Heart right ventricle (tissue), 16 donors: ENCODE measurements around the gene ZNG1A. TPM values are rescaled to one million over a fixed set of nuclear protein-coding genes. Genes with fewer than 3 reads are reported as not detected.

Experiments
- ATAC-seq, 8 donors: fragments of 200-7000 bp; cut with Tn5 transposase; one replicate each; pipeline ENCODE4 v1.9.1; 2020; ENCODE audit warnings: mild to moderate bottlenecking in 8 of 8, moderate library complexity in 8 of 8, moderate number of reproducible peaks in 1 of 8
- DNase-seq, 2 donors: peaks; one replicate each; pipeline ENCODE4 v3.0.0-alpha.2; 2020
- H3K27ac ChIP-seq, 10 donors: fragments of 200-600 bp; sonication (generic) in 2 of 10; one replicate each; pipeline versions ENCODE4 v1.5.0 to v1.8.0; 2020 to 2022; ENCODE audit warnings: mild to moderate bottlenecking in 3 of 10
- H3K27me3 ChIP-seq, 7 donors: fragments of 200-600 bp; one replicate each; pipeline ENCODE4 v1.8.0; 2021 to 2022; ENCODE audit warnings: mild to moderate bottlenecking in 2 of 7
- H3K36me3 ChIP-seq, 9 donors: fragments of 200-600 bp; sonication (generic) in 1 of 9; one replicate each; pipeline versions ENCODE4 v1.5.0 to v1.8.0; 2020 to 2022; ENCODE audit warnings: mild to moderate bottlenecking in 2 of 9
- H3K4me1 ChIP-seq, 9 donors: fragments of 200-600 bp; sonication (generic) in 1 of 9; one replicate each; pipeline versions ENCODE4 v1.5.0 to v1.8.0; 2020 to 2022; ENCODE audit warnings: mild to moderate bottlenecking in 4 of 9
- H3K4me3 ChIP-seq, 10 donors: fragments of 200-600 bp; sonication (generic) in 2 of 10; one replicate each; pipeline versions ENCODE4 v1.5.0 to v1.8.0; 2020 to 2022; ENCODE audit warnings: mild to moderate bottlenecking in 7 of 10, moderate library complexity in 2 of 10
- H3K9me3 ChIP-seq, 11 donors: fragments of 200-600 bp in 10 of 11; sonication (generic) in 2 of 11; one replicate each; pipeline versions ENCODE4 v1.5.0 to v1.8.0; 2013 to 2022; ENCODE audit warnings: mild to moderate bottlenecking in 2 of 11, control low read depth in 1 of 11, moderate library complexity in 1 of 11
- WGBS, 2 donors: extraction: QIAGEN DNeasy Blood & Tissue Kit; methylation state at CpG; one replicate each; pipeline ENCODE4 v1.1.7; 2013; ENCODE audit warnings: inconsistent platforms in 1 of 2; 5-methylcytosine and 5-hydroxymethylcytosine counted together
- intact Hi-C, 10 donors: fragments of 100-400 bp; cut with DNase I; formaldehyde crosslinking; loops; one replicate each; pipeline versions ENCODE4 v1.11.1 to v1.14.2; 2022
- polyA plus RNA-seq, 2 donors: library from polyadenylated mRNA; stranded (reverse); fragments of 200-250 nt; gene quantifications; one replicate each; pipeline ENCODE4 v1.2.3, GENCODE V29; 2013
- total RNA-seq, 10 donors: library from RNA; stranded (reverse); fragmentation: NEBNext Ultra II Directional in 3 of 10; extraction: Animal tissue kit (Norgen Biotek cat#: 25700) in 3 of 10; gene quantifications; one replicate each; pipeline versions ENCODE4 v1.2.1 to v1.2.4, GENCODE V29; 2021 to 2023
- TF ChIP-seq, protein P1 (sequence below), 9 donors: fragments of 200-600 bp; sonication (generic) in 2 of 9; IDR thresholded peaks; one replicate each; pipeline versions ENCODE4 v1.5.0 to v1.8.0; 2021 to 2022; ENCODE audit warnings: antibody characterized with exemption in 9 of 9, mild to moderate bottlenecking in 5 of 9, moderate library complexity in 1 of 9
- donor health status: Arrhythmogenic right ventricular cardiomyopathy.
- donor health status: ischemic (EF 13 %, LVEDD 7.1; RV severe dilation, severe dysfunction).
- donor health status: healthy with polysubstance abuse.
- donor health status: DM: no; HTN: yes; CAD: no.
- donor health status: DM: no; HTN: no; CAD: no.
- donor health status: ischemic (EF 25% LVEDD 6.9; RV normal size, moderate dysfunction).
- donor health status: ischemic (EF 25% LVEDD 5.7; RV mildly dilated, moderate dysfunction).
- donor health status: healthy.
- donor health status: DM: yes; HTN: yes; CAD: no.
- donor health status: Ischemic cardiomyopathy.
- donor health status: ischemic (EF 35%, LVEDD 5.7; RV mildly dilated, moderate dysfunction).
- donor health status: nonischemic (EF 11% LVEDD 7.7; RV severe dilation, severe dysfunction).
- donor health status: DM: yes; HTN: yes; CAD: no.
- donor health status: PGD.
- donor health status: ischemic (EF 29% LVEDD 5.4; RV normal size, mild dysfunction).
- donor health status: nonischemic (EF 23%, LVEDD 6.1; RV moderate dilation, normal function).

Gene ZNG1A
- total and polyA plus RNA-seq, 12 donors = 14.2 to 43.4 (median 19.9) TPM

DNA sequence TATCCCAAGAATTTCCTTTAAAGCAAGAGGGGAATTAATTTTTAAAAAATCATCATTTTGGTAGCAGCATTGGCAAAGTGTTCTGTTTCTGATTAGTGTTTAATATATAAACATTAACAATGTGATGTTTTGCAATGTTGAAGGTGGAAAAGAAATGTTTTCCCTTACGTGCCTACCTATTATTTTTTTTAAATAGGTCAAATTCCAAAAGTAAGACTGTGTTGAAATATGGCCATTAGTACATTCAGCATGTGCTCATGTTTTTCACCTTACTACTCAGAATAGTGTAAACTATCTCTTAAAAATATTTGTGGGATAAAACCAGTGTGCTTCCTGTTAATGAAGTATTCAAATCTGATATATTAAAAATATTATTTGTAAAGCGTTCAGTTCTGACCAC lies 39.1 kb upstream of the ZNG1A start:
- no peak overlapping the region for H3K4me3 ChIP-seq
- H3K9me3 ChIP-seq = no peaks in the 10 kb centered on the region
- no peak for DNase-seq
- intact Hi-C loops = no loop called here
- no peak for ATAC-seq
- TF ChIP-seq, protein P1, sequence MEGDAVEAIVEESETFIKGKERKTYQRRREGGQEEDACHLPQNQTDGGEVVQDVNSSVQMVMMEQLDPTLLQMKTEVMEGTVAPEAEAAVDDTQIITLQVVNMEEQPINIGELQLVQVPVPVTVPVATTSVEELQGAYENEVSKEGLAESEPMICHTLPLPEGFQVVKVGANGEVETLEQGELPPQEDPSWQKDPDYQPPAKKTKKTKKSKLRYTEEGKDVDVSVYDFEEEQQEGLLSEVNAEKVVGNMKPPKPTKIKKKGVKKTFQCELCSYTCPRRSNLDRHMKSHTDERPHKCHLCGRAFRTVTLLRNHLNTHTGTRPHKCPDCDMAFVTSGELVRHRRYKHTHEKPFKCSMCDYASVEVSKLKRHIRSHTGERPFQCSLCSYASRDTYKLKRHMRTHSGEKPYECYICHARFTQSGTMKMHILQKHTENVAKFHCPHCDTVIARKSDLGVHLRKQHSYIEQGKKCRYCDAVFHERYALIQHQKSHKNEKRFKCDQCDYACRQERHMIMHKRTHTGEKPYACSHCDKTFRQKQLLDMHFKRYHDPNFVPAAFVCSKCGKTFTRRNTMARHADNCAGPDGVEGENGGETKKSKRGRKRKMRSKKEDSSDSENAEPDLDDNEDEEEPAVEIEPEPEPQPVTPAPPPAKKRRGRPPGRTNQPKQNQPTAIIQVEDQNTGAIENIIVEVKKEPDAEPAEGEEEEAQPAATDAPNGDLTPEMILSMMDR (IDR thresholded peaks at IDR 0.05) = no peak
- H3K27ac ChIP-seq = no peak overlapping the region
- 81 to 87% methylated on average over 2 of the region's 2 CpGs for WGBS, 2 donors
- peaks cover 0 to 78% (median 9%) of the 10 kb centered on the region in 9 donors for H3K4me1 ChIP-seq
- peaks cover 4 to 76% (median 36%) of the 10 kb centered on the region in 7 donors for H3K27me3 ChIP-seq
- no peaks in the 10 kb centered on the region for H3K36me3 ChIP-seq

DNA sequence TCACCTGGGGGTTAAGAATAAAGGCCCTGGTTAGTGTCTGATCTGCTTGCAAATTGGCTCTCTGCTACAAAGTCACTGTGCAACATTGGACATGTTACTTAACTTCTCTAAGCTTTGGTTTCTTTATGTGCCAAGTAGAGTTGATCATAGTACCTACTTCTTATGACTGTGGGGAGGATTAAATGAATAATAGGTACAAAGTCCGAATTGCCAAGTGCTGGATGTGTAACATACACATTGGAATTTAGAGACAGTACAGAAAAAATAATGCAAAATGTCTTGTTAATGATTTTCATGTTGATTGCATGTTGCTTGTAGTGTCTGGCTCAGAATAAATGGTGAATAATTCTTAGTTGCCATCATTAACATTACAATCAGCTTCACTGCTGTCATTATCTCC lies 38.0 kb upstream of the ZNG1A start:
- TF ChIP-seq, protein P1 (IDR thresholded peaks at IDR 0.05) = no peak
- ATAC-seq (no peak), DNase-seq (no peak)
- H3K4me3 ChIP-seq = peak overlapping the region in 5 of 10 donors; percentile 4 to 71 (median 61)
- H3K27ac ChIP-seq = peak overlapping the region in 1 of 10 donors; percentile 96
- H3K27me3 ChIP-seq = peaks cover 4 to 76% (median 36%) of the 10 kb centered on the region in 7 donors
- no peaks in the 10 kb centered on the region for H3K9me3 ChIP-seq
- H3K4me1 ChIP-seq = peaks cover 0 to 72% (median 9%) of the 10 kb centered on the region in 9 donors
- H3K36me3 ChIP-seq = no peaks in the 10 kb centered on the region
- intact Hi-C loops = no loop called here
- 69% methylated on average over 1 of the region's 1 CpG for WGBS, 2 donors

DNA sequence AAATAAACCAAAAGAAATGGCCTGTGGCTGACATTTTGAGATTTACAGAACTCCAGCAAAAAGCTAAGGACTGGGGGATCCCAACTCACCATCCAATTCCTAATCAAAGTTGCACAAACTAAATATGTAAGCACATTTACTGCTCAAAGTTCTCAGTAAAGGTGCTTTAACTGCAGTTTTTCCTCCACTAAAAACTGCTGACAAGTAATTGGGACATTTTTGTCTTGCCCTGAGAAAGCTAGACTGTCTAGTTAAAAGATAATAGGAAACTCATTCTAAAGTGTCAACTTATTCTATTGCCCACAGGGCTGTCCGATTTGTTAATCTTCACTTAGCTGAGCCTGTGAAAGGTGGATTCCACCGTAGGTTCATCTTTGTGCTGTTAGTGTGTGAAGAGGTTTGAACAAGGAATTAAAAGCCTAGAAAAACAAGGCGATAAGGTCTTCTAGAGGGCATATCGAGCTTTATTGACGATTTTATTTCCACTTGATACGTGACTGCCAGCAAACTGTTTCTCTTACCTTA lies 36.8 kb upstream of the ZNG1A start:
- intact Hi-C loops = no loop called here
- 63 to 71% methylated on average over 6 of the region's 6 CpGs for WGBS, 2 donors
- Histone ChIP-seq H3K4me3 (peak overlapping the region in 8 of 10 donors; percentile 40 to 71 (median 60)), H3K9me3 (no peaks in the 10 kb centered on the region), H3K27ac (peak overlapping the region in 9 of 10 donors; percentile 38 to 96 (median 73)), H3K27me3 (peaks cover 4 to 71% (median 36%) of the 10 kb centered on the region in 7 donors), H3K4me1 (peaks cover 0 to 72% (median 9%) of the 10 kb centered on the region in 9 donors), H3K36me3 (no peaks in the 10 kb centered on the region)
- no peak for DNase-seq
- TF ChIP-seq, protein P1 (IDR thresholded peaks at IDR 0.05) = no peak
- ATAC-seq = no peak

DNA sequence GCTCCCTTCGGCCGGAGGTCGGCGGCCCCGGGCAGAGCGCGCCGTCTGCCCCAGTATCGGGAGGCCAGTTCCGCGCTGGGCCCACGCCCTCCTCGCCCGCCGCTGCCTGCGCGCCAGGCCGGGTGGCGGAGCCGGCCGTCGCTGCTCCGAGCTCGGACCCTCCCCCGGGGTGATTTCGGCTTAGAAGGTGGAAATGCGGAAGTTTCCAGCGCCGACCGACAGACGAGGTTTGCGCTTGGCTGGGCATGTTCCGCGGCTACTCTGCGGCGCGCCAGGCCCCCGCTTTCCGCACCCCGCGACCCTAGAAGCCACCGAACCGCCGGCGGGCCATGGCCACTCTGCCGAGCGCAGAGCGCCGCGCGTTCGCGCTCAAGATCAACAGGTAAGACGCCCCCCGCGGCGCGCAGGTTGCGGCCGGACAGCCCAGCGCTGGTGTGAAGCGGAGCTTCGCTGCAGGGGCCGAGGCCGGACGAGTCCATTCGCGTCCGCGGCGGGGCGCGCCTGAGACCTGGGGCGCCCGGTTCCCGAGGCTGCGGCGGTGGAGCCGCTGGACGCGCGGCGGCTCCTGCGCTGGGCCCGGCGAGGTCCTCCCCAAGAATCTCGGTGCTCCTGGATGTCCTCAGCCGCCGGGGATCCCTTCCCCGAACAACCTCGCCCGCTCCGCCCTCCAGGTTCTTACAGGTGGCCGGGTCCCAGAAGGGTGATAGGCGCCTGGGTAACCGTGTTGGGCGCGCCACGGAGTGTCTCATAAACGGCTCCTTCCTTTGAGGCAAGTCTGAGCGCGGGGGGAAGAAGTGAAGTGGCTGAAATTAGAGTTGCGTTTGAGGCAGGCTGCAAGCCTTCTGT lies 36.0 kb upstream of the ZNG1A start, which contains the start of gene DOCK8:
DOCK8 (plus strand) TSS at position 218 of the 846 bp plus-strand sequence; CDS start at position 330, 112 bp downstream.
- H3K4me1 ChIP-seq = peaks cover 0 to 72% (median 9%) of the 10 kb centered on the region in 9 donors
- peak in 1 of 2 donors; percentile 70 for DNase-seq
- WGBS, 2 donors = 1% methylated on average over 101 to 103 of the region's 103 CpGs

More for the DNA sequence above, 36.0 kb upstream of the ZNG1A start, which contains the start of gene DOCK8:
- intact Hi-C loops = no loop called here
- no peaks in the 10 kb centered on the region for H3K9me3 ChIP-seq
- H3K36me3 ChIP-seq = no peaks in the 10 kb centered on the region
- H3K27me3 ChIP-seq = peaks cover 4 to 67% (median 36%) of the 10 kb centered on the region in 7 donors
- TF ChIP-seq, protein P1 (IDR thresholded peaks at IDR 0.05) = peak in 6 of 9 donors; percentile 26 to 59 (median 36)
- ATAC-seq = peak; percentile 78 to 90 (median 83)
- peak within 1 kb of the TSS in 9 of 10 donors; percentile 38 to 96 (median 73) for H3K27ac ChIP-seq
- H3K4me3 ChIP-seq = peak within 1 kb of the TSS; percentile 23 to 71 (median 57)
